ENCODE results near the gene PRR19. TPM values are rescaled to one million over a fixed set of nuclear protein-coding genes. Genes with fewer than 3 reads are reported as not detected.
A peak's percentile ranks its signal among the peaks of the same experiment; 100 is the strongest.

The PRR19 gene
- total RNA-seq, 1 experiment from 2014 or later = 3.6 TPM

GRCh38 chr19:42352301-42353259, 50.6 kb downstream of the PRR19 start:
- peaks cover 5% of the 10 kb centered on the region for H3K36me3 ChIP-seq (ENCODE audit: insufficient read depth, low read length, poor library complexity, severe bottlenecking)
- ChIA-PET POLR2A (ENCODE audit: low non-redundant PET) (no interaction called here), CTCF (no interaction called here)
- peak; percentile 29 for DNase-seq (ENCODE audit: low spot score)
- no TSS peak for BruUV-seq (replicated peaks)
- intact Hi-C loops (cut with micrococcal nuclease; ENCODE audit: unreplicated experiment) = no loop called here
- no peaks in the 10 kb centered on the region for H3K9me3 ChIP-seq (ENCODE audit: low read depth, low read length, poor library complexity, severe bottlenecking)
- no peak overlapping the region for H3K27ac ChIP-seq (ENCODE audit: low read depth, low read length, poor library complexity, severe bottlenecking)
- TF ChIP-seq EZH2 (IDR thresholded peaks at IDR 0.05; ENCODE audit: borderline replicate concordance, low read depth, low read length, poor library complexity, severe bottlenecking) (no peak), CTCF (conservative IDR thresholded peaks at IDR 0.05; ENCODE audit: low read depth, low read length) (no peak)
- H3K27me3 ChIP-seq (replicated peaks; ENCODE audit: insufficient read depth, low read depth, low read length, poor library complexity) = no peaks in the 10 kb centered on the region
- H3K4me3 ChIP-seq (ENCODE audit: low read depth, low read length, poor library complexity, severe bottlenecking) = no peak overlapping the region
- no peaks in the 10 kb centered on the region for H3K4me1 ChIP-seq (ENCODE audit: insufficient read depth, low read length, poor library complexity, severe bottlenecking)

- Histone ChIP-seq H3K27ac (ENCODE audit: low read depth, low read length, poor library complexity, severe bottlenecking) (no peak overlapping the region), H3K4me3 (ENCODE audit: low read depth, low read length, poor library complexity, severe bottlenecking) (no peak overlapping the region), H3K36me3 (ENCODE audit: insufficient read depth, low read length, poor library complexity, severe bottlenecking) (peaks cover 5% of the 10 kb centered on the region), H3K9me3 (ENCODE audit: low read depth, low read length, poor library complexity, severe bottlenecking) (no peaks in the 10 kb centered on the region), H3K27me3 (replicated peaks; ENCODE audit: insufficient read depth, low read depth, low read length, poor library complexity) (no peaks in the 10 kb centered on the region), H3K4me1 (ENCODE audit: insufficient read depth, low read length, poor library complexity, severe bottlenecking) (no peaks in the 10 kb centered on the region)
- no peak for TF ChIP-seq EZH2 (IDR thresholded peaks at IDR 0.05; ENCODE audit: borderline replicate concordance, low read depth, low read length, poor library complexity, severe bottlenecking)
- BruUV-seq (replicated peaks) = no TSS peak
- DNase-seq (ENCODE audit: low spot score) = no peak
- POLR2A ChIA-PET (ENCODE audit: low non-redundant PET) = no interaction called here
- CTCF ChIA-PET = no interaction called here
- intact Hi-C loops (cut with micrococcal nuclease; ENCODE audit: unreplicated experiment) = no loop called here
Measured at GRCh38 chr19:42353341-42354015, 51.5 kb downstream of the PRR19 start.

- BruUV-seq (replicated peaks) = no TSS peak
- no peaks in the 10 kb centered on the region for H3K27me3 ChIP-seq (replicated peaks; ENCODE audit: insufficient read depth, low read depth, low read length, poor library complexity)
- no peak overlapping the region for H3K4me3 ChIP-seq (ENCODE audit: low read depth, low read length, poor library complexity, severe bottlenecking)
- no peak overlapping the region for H3K27ac ChIP-seq (ENCODE audit: low read depth, low read length, poor library complexity, severe bottlenecking)
- H3K4me1 ChIP-seq (ENCODE audit: insufficient read depth, low read length, poor library complexity, severe bottlenecking) = no peaks in the 10 kb centered on the region
- CTCF ChIA-PET = no interaction called here
- POLR2A ChIA-PET (ENCODE audit: low non-redundant PET) = no interaction called here
- H3K36me3 ChIP-seq (ENCODE audit: insufficient read depth, low read length, poor library complexity, severe bottlenecking) = peaks cover 5% of the 10 kb centered on the region
- intact Hi-C loops (cut with micrococcal nuclease; ENCODE audit: unreplicated experiment) = no loop called here
- DNase-seq (ENCODE audit: low spot score) = no peak
- no peak for TF ChIP-seq CTCF (conservative IDR thresholded peaks at IDR 0.05; ENCODE audit: low read depth, low read length)
- TF ChIP-seq EZH2 (IDR thresholded peaks at IDR 0.05; ENCODE audit: borderline replicate concordance, low read depth, low read length, poor library complexity, severe bottlenecking) = no peak
- H3K9me3 ChIP-seq (ENCODE audit: low read depth, low read length, poor library complexity, severe bottlenecking) = no peaks in the 10 kb centered on the region
Measured at GRCh38 chr19:42355896-42356295, 54.0 kb downstream of the PRR19 start.
